ENCODE data around the gene ATP6V1C2. TPM values are rescaled to one million over a fixed set of nuclear protein-coding genes. Genes with fewer than 3 reads are reported as not detected.

Gene ATP6V1C2
- total RNA-seq, 4 donors from 2014 or later, result 2.3 to 17.3 (median 10.6) TPM

GRCh38 chr2:10830641-10831399, 109.4 kb downstream of the ATP6V1C2 start:
- H3K27ac ChIP-seq, result no peak overlapping the region
- H3K36me3 ChIP-seq, result no peaks in the 10 kb centered on the region
- intact Hi-C loops (cut with DNase I), result no loop called here
- WGBS, 2 donors, result 68 to 71% methylated on average over 23 to 26 of the region's 30 CpGs
- no peaks in the 10 kb centered on the region for H3K9me3 ChIP-seq
- no peak for TF ChIP-seq POLR2A (IDR thresholded peaks at IDR 0.05)
- TF ChIP-seq CTCF (IDR thresholded peaks at IDR 0.05), result no peak
- peaks cover 0 to 86% (median 0%) of the 10 kb centered on the region in 4 donors for H3K27me3 ChIP-seq
- DNase-seq, result no peak
- no peak overlapping the region for H3K4me3 ChIP-seq
- H3K4me1 ChIP-seq, result peaks cover 0 to 15% (median 0%) of the 10 kb centered on the region in 3 donors

DNA sequence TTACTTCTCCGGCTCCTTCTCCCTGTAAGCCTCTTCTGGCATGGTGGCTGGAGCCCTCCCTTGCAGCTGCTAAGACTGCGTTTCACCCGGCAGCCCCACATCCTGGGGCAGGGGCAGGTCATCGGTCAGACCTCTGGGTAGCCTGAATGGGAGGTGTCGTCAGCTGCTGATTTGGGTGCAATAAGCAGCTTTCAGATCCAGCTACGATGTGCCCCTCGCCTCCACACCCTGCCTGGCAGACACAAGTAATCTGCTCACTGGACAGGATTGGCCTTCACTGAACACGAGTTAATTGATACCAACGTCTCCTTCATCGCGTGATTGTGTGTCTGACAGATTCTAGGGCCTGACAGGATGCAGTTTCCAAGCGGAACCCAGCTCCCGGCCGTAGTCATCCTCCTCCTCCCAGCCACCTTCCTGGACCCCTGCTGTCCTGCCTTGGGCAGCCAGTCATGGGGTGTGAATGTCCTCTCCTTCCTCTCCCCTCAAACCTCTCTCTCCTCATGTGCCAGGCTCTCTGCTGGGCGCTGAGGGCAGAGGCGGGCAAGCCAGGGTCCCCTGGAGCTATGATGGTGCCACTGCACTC, 110.1 kb downstream of the ATP6V1C2 start:
- WGBS, 2 donors, result 46 to 51% methylated on average over 9 to 14 of the region's 16 CpGs
- TF ChIP-seq CTCF (IDR thresholded peaks at IDR 0.05) (no peak), POLR2A (IDR thresholded peaks at IDR 0.05) (no peak)
- Histone ChIP-seq H3K4me3 (no peak overlapping the region), H3K27me3 (peaks cover 0 to 81% (median 0%) of the 10 kb centered on the region in 4 donors), H3K4me1 (peaks cover 0 to 15% (median 0%) of the 10 kb centered on the region in 3 donors), H3K27ac (no peak overlapping the region), H3K36me3 (no peaks in the 10 kb centered on the region), H3K9me3 (no peaks in the 10 kb centered on the region)
- no peak for DNase-seq
- intact Hi-C loops (cut with DNase I), result no loop called here

- H3K27me3 ChIP-seq, result peaks cover 0 to 81% (median 0%) of the 10 kb centered on the region in 4 donors
- WGBS, 2 donors, result 6 to 25% methylated on average over 12 to 14 of the region's 30 CpGs
- H3K36me3 ChIP-seq, result no peaks in the 10 kb centered on the region
- TF ChIP-seq POLR2A (IDR thresholded peaks at IDR 0.05) (no peak), CTCF (IDR thresholded peaks at IDR 0.05) (peak; percentile 90 to 98 (median 95))
- no peaks in the 10 kb centered on the region for H3K9me3 ChIP-seq
- no peak overlapping the region for H3K27ac ChIP-seq
- DNase-seq, result no peak
- intact Hi-C loops (cut with DNase I), result no loop called here
- no peak overlapping the region for H3K4me3 ChIP-seq
- H3K4me1 ChIP-seq, result peaks cover 0 to 15% (median 0%) of the 10 kb centered on the region in 3 donors
Observed at GRCh38 chr2:10832203-10832936, 110.9 kb downstream of the ATP6V1C2 start.

DNA sequence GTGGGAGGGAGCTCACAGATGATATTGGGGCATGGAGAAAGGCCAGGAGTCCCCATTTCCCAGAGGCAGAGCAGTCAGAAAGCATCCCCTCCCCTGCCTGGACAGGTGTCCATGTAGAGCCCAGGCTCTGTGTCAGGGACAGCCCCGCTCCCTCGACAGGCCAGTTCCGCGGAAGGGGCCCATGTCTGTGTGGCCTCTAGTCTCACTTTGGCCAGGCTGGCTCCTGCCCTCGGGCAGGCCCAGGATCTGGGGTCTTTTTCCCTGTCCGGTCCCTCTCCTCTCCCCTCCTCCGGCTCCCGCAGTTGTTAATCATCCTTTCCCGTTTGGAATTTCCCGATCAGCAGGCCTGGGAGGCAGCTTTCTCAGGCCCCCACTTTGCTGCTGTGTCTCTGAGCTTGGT, 111.6 kb downstream of the ATP6V1C2 start:
- H3K4me1 ChIP-seq, result peaks cover 0 to 15% (median 0%) of the 10 kb centered on the region in 3 donors
- WGBS, 2 donors, result 84% methylated on average over 7 of the region's 10 CpGs; no CpG with 5 or more reads in 1 of the 2 donors
- no peaks in the 10 kb centered on the region for H3K36me3 ChIP-seq
- no peak for DNase-seq
- H3K9me3 ChIP-seq, result no peaks in the 10 kb centered on the region
- peaks cover 0 to 80% (median 0%) of the 10 kb centered on the region in 4 donors for H3K27me3 ChIP-seq
- TF ChIP-seq CTCF (IDR thresholded peaks at IDR 0.05) (no peak), POLR2A (IDR thresholded peaks at IDR 0.05) (no peak)
- no peak overlapping the region for H3K4me3 ChIP-seq
- no peak overlapping the region for H3K27ac ChIP-seq
- intact Hi-C loops (cut with DNase I), result no loop called here
